ENCODE results near the gene RMI1. TPM values are rescaled to one million over a fixed set of nuclear protein-coding genes. Genes with fewer than 3 reads are reported as not detected.

RMI1 gene
- total RNA-seq, 2 donors from 2014 or later, result 27.1 to 33.2 TPM

GRCh38 chr9:83932851-83933250 is 47.8 kb upstream of the RMI1 start:
- no peak overlapping the region for H3K27ac Mint-ChIP-seq
- DNase-seq, result no peak
- H3K9ac ChIP-seq (ENCODE audit: extremely low read depth, low read length, poor library complexity, severe bottlenecking), result no peak overlapping the region
- no peaks in the 10 kb centered on the region for H3K27me3 ChIP-seq (ENCODE audit: control insufficient read depth, insufficient read depth, low read length, poor library complexity, severe bottlenecking)
- H3K36me3 Mint-ChIP-seq (ENCODE audit: low read depth), result no peaks in the 10 kb centered on the region
- H3K36me3 ChIP-seq (ENCODE audit: control insufficient read depth, insufficient read depth, low read length), result no peaks in the 10 kb centered on the region
- no peaks in the 10 kb centered on the region for H3K9me3 ChIP-seq (ENCODE audit: control insufficient read depth, low read length)
- no peak overlapping the region for H3K4me3 Mint-ChIP-seq
- peaks cover 2% of the 10 kb centered on the region for H3K27me3 Mint-ChIP-seq (ENCODE audit: insufficient read depth)
- H3K4me3 ChIP-seq (ENCODE audit: low read length), result no peak overlapping the region
- 94 to 99% methylated on average over 2 to 3 of the region's 5 CpGs for WGBS, 2 experiments (ENCODE audit: insufficient coverage in 1 of 2, insufficient read length in 1 of 2)
- H3K4me1 ChIP-seq (ENCODE audit: control insufficient read depth, insufficient read depth, low read length), result no peaks in the 10 kb centered on the region
- no peak overlapping the region for H3K27ac ChIP-seq (ENCODE audit: low read depth, low read length)
- no peak for TF ChIP-seq CTCF (conservative IDR thresholded peaks at IDR 0.05)
- H3K4me1 Mint-ChIP-seq, result peaks cover 12% of the 10 kb centered on the region
- H3K9me3 Mint-ChIP-seq, result no peaks in the 10 kb centered on the region

- Histone ChIP-seq H3K9me3 (ENCODE audit: control insufficient read depth, low read length) (no peaks in the 10 kb centered on the region), H3K4me3 (ENCODE audit: low read length) (no peak overlapping the region), H3K27me3 (ENCODE audit: control insufficient read depth, insufficient read depth, low read length, poor library complexity, severe bottlenecking) (no peaks in the 10 kb centered on the region), H3K36me3 (ENCODE audit: control insufficient read depth, insufficient read depth, low read length) (no peaks in the 10 kb centered on the region), H3K4me1 (ENCODE audit: control insufficient read depth, insufficient read depth, low read length) (no peaks in the 10 kb centered on the region), H3K9ac (ENCODE audit: extremely low read depth, low read length, poor library complexity, severe bottlenecking) (no peak overlapping the region), H3K27ac (ENCODE audit: low read depth, low read length) (no peak overlapping the region)
- H3K27me3 Mint-ChIP-seq (ENCODE audit: insufficient read depth), result no peaks in the 10 kb centered on the region
- H3K4me3 Mint-ChIP-seq, result no peak overlapping the region
- DNase-seq, result no peak
- H3K4me1 Mint-ChIP-seq, result peaks cover 12% of the 10 kb centered on the region
- no peak for TF ChIP-seq CTCF (conservative IDR thresholded peaks at IDR 0.05)
- no peaks in the 10 kb centered on the region for H3K36me3 Mint-ChIP-seq (ENCODE audit: low read depth)
- no peak overlapping the region for H3K27ac Mint-ChIP-seq
- WGBS, 2 experiments (ENCODE audit: insufficient coverage in 1 of 2, insufficient read length in 1 of 2), result 86 to 100% methylated on average over 1 to 3 of the region's 3 CpGs
- no peaks in the 10 kb centered on the region for H3K9me3 Mint-ChIP-seq
Measured at GRCh38 chr9:83933790-83934189, 46.8 kb upstream of the RMI1 start.

GRCh38 chr9:83934569-83935275 is 45.9 kb upstream of the RMI1 start:
- Mint-ChIP-seq H3K27me3 (ENCODE audit: insufficient read depth) (no peaks in the 10 kb centered on the region), H3K4me1 (peaks cover 12% of the 10 kb centered on the region), H3K27ac (no peak overlapping the region), H3K9me3 (no peaks in the 10 kb centered on the region), H3K4me3 (no peak overlapping the region), H3K36me3 (ENCODE audit: low read depth) (peaks cover 9% of the 10 kb centered on the region)
- H3K36me3 ChIP-seq (ENCODE audit: control insufficient read depth, insufficient read depth, low read length), result no peaks in the 10 kb centered on the region
- H3K27me3 ChIP-seq (ENCODE audit: control insufficient read depth, insufficient read depth, low read length, poor library complexity, severe bottlenecking), result no peaks in the 10 kb centered on the region
- H3K4me3 ChIP-seq (ENCODE audit: low read length), result no peak overlapping the region
- H3K27ac ChIP-seq (ENCODE audit: low read depth, low read length), result no peak overlapping the region
- H3K9me3 ChIP-seq (ENCODE audit: control insufficient read depth, low read length), result no peaks in the 10 kb centered on the region
- H3K9ac ChIP-seq (ENCODE audit: extremely low read depth, low read length, poor library complexity, severe bottlenecking), result no peak overlapping the region
- WGBS, 2 experiments (ENCODE audit: insufficient coverage in 1 of 2, insufficient read length in 1 of 2), result 89 to 91% methylated on average over 3 to 5 of the region's 5 CpGs
- no peak for DNase-seq
- TF ChIP-seq CTCF (conservative IDR thresholded peaks at IDR 0.05), result no peak
- H3K4me1 ChIP-seq (ENCODE audit: control insufficient read depth, insufficient read depth, low read length), result no peaks in the 10 kb centered on the region
